ENCODE data around the gene NUP37. TPM values are rescaled to one million over a fixed set of nuclear protein-coding genes. Genes with fewer than 3 reads are reported as not detected.
"Not testable (repeated sequence)": the region's sequence is repeated elsewhere in the genome, so short reads cannot be mapped to it uniquely, and the experiment has no call there.

Gene NUP37
- total and polyA plus RNA-seq, 2 of the 13 experiments (the other 11 are each of a cell fraction or from before 2014, with no cell fraction given) = 50.6 to 80.1 TPM

GRCh38 chr12:102121328-102121727, 1.4 kb upstream of the NUP37 start:
- H3K27me3 ChIP-seq (ENCODE audit: control insufficient read depth in 1 of 2, insufficient read depth in 2 of 2, low read length in 2 of 2); in situ Hi-C loops (cut with HindIII; ENCODE audit: extremely low pct_ligation_motif_present, low pct_unique_long_range_greater_than_20kb); intact Hi-C loops (cut with micrococcal nuclease; ENCODE audit: unreplicated experiment); DNase-seq (ENCODE audit: low spot score); H3K9me3 ChIP-seq (ENCODE audit: low read length); BruUV-seq (replicated peaks); H2AFZ ChIP-seq (ENCODE audit: low read length); CTCF ChIA-PET (ENCODE audit: low intra/inter-chr PET ratio, low total read pairs); H4K20me1 ChIP-seq (ENCODE audit: insufficient read depth, low read length); FAIRE-seq; ATAC-seq: not testable (repeated sequence)
- H3K36me3 ChIP-seq (replicated peaks in 1 of 2; ENCODE audit: control insufficient read depth in 1 of 2, insufficient read depth in 2 of 2, low read length in 2 of 2) = peaks cover under 1 to 15% of the 10 kb centered on the region in 2 experiments; a peak in 3 of 5 replicates
- WGBS (ENCODE audit: low lambda C conversion rate) = 92% methylated on average over 2 of the region's 2 CpGs
- H3K4me1 ChIP-seq (ENCODE audit: insufficient read depth, low read length) = peaks cover 33% of the 10 kb centered on the region
- H3K79me2 ChIP-seq (ENCODE audit: insufficient read depth, low read length) = peaks cover 39% of the 10 kb centered on the region
- POLR2A ChIA-PET = interaction anchor here (0.6 to 1.5 kb wide), 2 partner anchors 10 to 120 kb away, joined by 3 to 5 read pairs; no protein-coding TSS in a partner anchor
- H3K4me2 ChIP-seq (ENCODE audit: low read depth, low read length) = peak overlapping the region; percentile 93
- H3K27ac ChIP-seq (ENCODE audit: extremely low read length, insufficient read depth, low read length) = peak overlapping the region; percentile 73
- peak overlapping the region; percentile 83 to 97 (median 86) for H3K4me3 ChIP-seq (replicated peaks in 1 of 3; ENCODE audit: insufficient read depth in 1 of 3, low read depth in 2 of 3, low read length in 3 of 3)
- H3K9ac ChIP-seq (ENCODE audit: insufficient read depth, low read depth, low read length) = peak overlapping the region; percentile 93

- FAIRE-seq (no peak), ATAC-seq (peak; percentile 60), DNase-seq (ENCODE audit: low spot score) (peak; percentile 29)
- in situ Hi-C loops (cut with HindIII; ENCODE audit: extremely low pct_ligation_motif_present, low pct_unique_long_range_greater_than_20kb) (no loop called here), intact Hi-C loops (cut with micrococcal nuclease; ENCODE audit: unreplicated experiment) (loop anchor here (1.0 kb wide), 2 partner anchors 26 to 59 kb away; no protein-coding TSS in a partner anchor)
- BruUV-seq (replicated peaks) = no TSS peak
- Histone ChIP-seq H3K79me2 (ENCODE audit: insufficient read depth, low read length) (peaks cover 39% of the 10 kb centered on the region), H3K4me1 (ENCODE audit: insufficient read depth, low read length) (peaks cover 33% of the 10 kb centered on the region), H3K9ac (ENCODE audit: insufficient read depth, low read depth, low read length) (peak overlapping the region; percentile 93), H3K27ac (ENCODE audit: extremely low read length, insufficient read depth, low read length) (peak overlapping the region; percentile 73), H3K9me3 (ENCODE audit: low read length) (no peaks in the 10 kb centered on the region), H3K27me3 (ENCODE audit: control insufficient read depth in 1 of 2, insufficient read depth in 2 of 2, low read length in 2 of 2) (no peaks in the 10 kb centered on the region; a peak in 1 of 5 replicates), H2AFZ (ENCODE audit: low read length) (peak overlapping the region; percentile 81), H3K36me3 (replicated peaks in 1 of 2; ENCODE audit: control insufficient read depth in 1 of 2, insufficient read depth in 2 of 2, low read length in 2 of 2) (peaks cover 1 to 13% of the 10 kb centered on the region in 2 experiments; a peak in 2 of 5 replicates), H4K20me1 (ENCODE audit: insufficient read depth, low read length) (no peaks in the 10 kb centered on the region), H3K4me2 (ENCODE audit: low read depth, low read length) (peak overlapping the region; percentile 93), H3K4me3 (replicated peaks in 1 of 3; ENCODE audit: insufficient read depth in 1 of 3, low read depth in 2 of 3, low read length in 3 of 3) (peak overlapping the region; percentile 83 to 97 (median 86))
- ChIA-PET POLR2A (interaction anchor here (0.6 to 2.6 kb wide), 4 partner anchors 9 to 121 kb away, joined by 3 to 14 read pairs (median 4); partner anchors contain the start of gene WASHC3), CTCF (ENCODE audit: low intra/inter-chr PET ratio, low total read pairs) (no interaction called here)
- WGBS (ENCODE audit: low lambda C conversion rate) = 7% methylated on average over 4 of the region's 4 CpGs
- no peak for TF ChIP-seq ZNF746 (CRISPR knock-in tag; IDR thresholded peaks at IDR 0.05)
- 0 out of 2 replicates have a peak, but pooled peaks have one; percentile 22 for TF ChIP-seq HNF1B (CRISPR knock-in tag; IDR thresholded peaks at IDR 0.05)
- TF ChIP-seq MAFK (conservative IDR thresholded peaks at IDR 0.05 in 1 of 2, IDR thresholded peaks at IDR 0.05 in 1 of 2; ENCODE audit: low read length in 2 of 2) = no peak
- no peak for TF ChIP-seq HOXA7 (CRISPR knock-in tag; IDR thresholded peaks at IDR 0.05)
- TF ChIP-seq ZNF878 (CRISPR knock-in tag; IDR thresholded peaks at IDR 0.05) = no peak
- TF ChIP-seq NCOA1 (CRISPR knock-in tag; IDR thresholded peaks at IDR 0.05) = no peak
- TF ChIP-seq TGIF2 (CRISPR knock-in tag; IDR thresholded peaks at IDR 0.05) = no peak
- TF ChIP-seq E2F5 (CRISPR knock-in tag; conservative IDR thresholded peaks at IDR 0.05) = no peak
- TF ChIP-seq MYC (CRISPR knock-in tag; IDR thresholded peaks at IDR 0.05; ENCODE audit: borderline replicate concordance) = peak; percentile 52
- TF ChIP-seq ZNF510 (CRISPR knock-in tag; IDR thresholded peaks at IDR 0.05; ENCODE audit: low read depth) = no peak; the same call in 1 of the 2 replicates
- no peak for TF ChIP-seq IRF2 (CRISPR knock-in tag; IDR thresholded peaks at IDR 0.05)
- no peak for TF ChIP-seq CENPX (CRISPR knock-in tag; IDR thresholded peaks at IDR 0.05)
- TF ChIP-seq ZEB1 (IDR thresholded peaks at IDR 0.05; ENCODE audit: insufficient replicate concordance, low read depth) = no peak
- no peak for TF ChIP-seq ZNF432 (CRISPR knock-in tag; IDR thresholded peaks at IDR 0.05; ENCODE audit: borderline replicate concordance)
- TF ChIP-seq SIN3A (IDR thresholded peaks at IDR 0.05; ENCODE audit: borderline replicate concordance, low read depth, low read length) = peak; percentile 59; the same call in 1 of the 2 replicates
Measured at GRCh38 chr12:102120886-102121285, 972 bp upstream of the NUP37 start.
